Tibial nerve (tissue), 4 donors: ENCODE results near the gene KCNJ1.

Experiments
- CTCF ChIP-seq, 5 experiments: fragments of 200-600 bp in 3 of 5; fragments of 450-650 bp in 2 of 5; sonication (generic) in 3 of 5; IDR thresholded peaks; one replicate each; pipeline ENCODE4 v1.5.1; 2016 to 2019; ENCODE audit warnings: antibody characterized with exemption in 5 of 5, mild to moderate bottlenecking in 3 of 5, moderate library complexity in 2 of 5
- EP300 ChIP-seq, 2 donors: sonication (generic); formaldehyde crosslinking; IDR thresholded peaks; one replicate each; pipeline ENCODE4 v1.6.1; 2017; ENCODE audit warnings: antibody characterized with exemption in 2 of 2, mild to moderate bottlenecking in 1 of 2
- POLR2A ChIP-seq, 2 donors: fragments of 450-650 bp; IDR thresholded peaks; one replicate each; pipeline ENCODE4 v1.6.1; 2017; ENCODE audit warnings: antibody characterized with exemption in 2 of 2, mild to moderate bottlenecking in 2 of 2, moderate library complexity in 2 of 2

DNA sequence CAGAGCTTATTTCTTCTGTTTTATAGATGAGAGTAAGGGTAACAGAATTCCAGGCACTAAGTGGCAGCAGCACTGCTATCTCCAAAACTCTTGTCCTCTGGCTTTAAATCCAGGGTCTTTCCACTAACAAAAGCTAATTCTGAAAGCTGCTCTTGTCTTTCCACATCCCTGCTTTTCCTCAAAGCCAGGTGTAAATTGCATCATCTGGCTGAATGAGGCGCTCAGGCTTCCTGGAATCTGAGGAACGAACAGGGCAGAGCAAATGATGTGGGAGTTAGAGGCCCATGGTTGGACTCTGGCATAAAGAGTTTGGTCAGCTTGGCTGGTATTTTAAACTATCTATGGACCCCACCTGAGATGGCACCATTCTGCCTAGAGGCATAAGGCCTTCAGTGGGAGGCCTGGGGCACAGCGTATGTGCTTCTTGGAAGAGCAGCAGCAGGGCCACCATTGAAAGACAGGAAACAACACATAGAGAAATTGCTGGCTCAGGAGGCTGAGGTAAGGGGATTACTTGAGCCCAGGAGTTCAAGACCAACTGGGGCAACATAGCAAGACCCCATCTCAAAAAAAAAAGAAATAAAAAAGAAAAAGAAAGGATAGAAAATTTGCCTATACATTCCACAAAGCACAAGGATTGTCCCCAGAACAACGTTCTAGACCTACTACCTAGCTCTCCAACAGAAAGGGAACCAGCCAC is 25.9 kb upstream of the KCNJ1 start:
- TF ChIP-seq EP300 (IDR thresholded peaks at IDR 0.05) (no peak), POLR2A (IDR thresholded peaks at IDR 0.05) (no peak), CTCF (IDR thresholded peaks at IDR 0.05) (no peak)
